B cell (primary cell): ENCODE measurements around the gene SYNPR. TPM values are rescaled to one million over a fixed set of nuclear protein-coding genes. Genes with fewer than 3 reads are reported as not detected.

Experiments used
- ATAC-seq: fragments of 200-7000 bp; cut with Tn5 transposase; one replicate; pipeline ENCODE4 v1.10.0; 2021; ENCODE audit warnings: low read depth, mild to moderate bottlenecking, moderate number of reproducible peaks, moderate library complexity
- CTCF ChIA-PET: fragments of 350-600 bp; sonication (Branson Sonifier 250); formaldehyde crosslinking; loops from one replicate; lab custom pipeline; 2021; ENCODE audit warnings: antibody characterized with exemption, inconsistent platforms; lab: Charles Lee
- POLR2A ChIA-PET: fragments of 350-600 bp; sonication (Branson Sonifier 250); formaldehyde crosslinking; loops from one replicate; lab custom pipeline; 2021; ENCODE audit warnings: antibody characterized with exemption; lab: Charles Lee
- DNase-seq: peaks from one replicate; pipeline ENCODE4 v3.0.0; 2013
- H2AFZ ChIP-seq: 2 replicates; pipeline ENCODE4 v1.6.1; 2012; ENCODE audit warnings: mild to moderate bottlenecking, low read depth, low read length; ENCODE audit not compliant: insufficient read depth, poor library complexity, severe bottlenecking
- H3K27ac ChIP-seq, 2 donors: 1 replicate in 1 of 2; 2 replicates in 1 of 2; pipeline ENCODE4 v1.5.1; 2012 to 2013; ENCODE audit warnings: low read length in 2 of 2, mild to moderate bottlenecking in 2 of 2, moderate library complexity in 1 of 2
- H3K27me3 ChIP-seq, 4 experiments: fragments of 200-600 bp in 1 of 4; sonication (generic) in 1 of 4; replicated peaks in 1 of 4; 1 replicate in 2 of 4; 2 replicates in 2 of 4; pipeline versions ENCODE4 v1.6.1 to v1.7.0; 2013 to 2016; ENCODE audit warnings: low read length in 3 of 4, mild to moderate bottlenecking in 2 of 4, mixed read lengths in 1 of 4, moderate library complexity in 1 of 4; ENCODE audit not compliant: insufficient read depth in 4 of 4, control insufficient read depth in 3 of 4; ENCODE audit errors: control extremely low read depth in 1 of 4
- H3K36me3 ChIP-seq, 2 experiments: replicated peaks in 1 of 2; 1 replicate in 1 of 2; 2 replicates in 1 of 2; pipeline versions ENCODE4 v1.6.1 to v1.7.1; 2013; ENCODE audit warnings: low read length in 1 of 2; ENCODE audit not compliant: insufficient read depth in 2 of 2, control insufficient read depth in 1 of 2; ENCODE audit errors: control extremely low read depth in 1 of 2, extremely low read depth in 1 of 2
- H3K4me1 ChIP-seq, 2 donors: fragments of 200-600 bp in 1 of 2; sonication (generic) in 1 of 2; 1 replicate in 1 of 2; 2 replicates in 1 of 2; pipeline versions ENCODE4 v1.5.1 to v1.6.1; 2013 to 2017; ENCODE audit warnings: low read length in 2 of 2; ENCODE audit not compliant: control insufficient read depth in 2 of 2, insufficient read depth in 2 of 2
- H3K4me2 ChIP-seq: replicated peaks from 2 replicates; pipeline ENCODE3; 2012; ENCODE audit warnings: mild to moderate bottlenecking, low read depth, low read length; ENCODE audit not compliant: poor library complexity, severe bottlenecking
- H3K4me3 ChIP-seq, 5 experiments: fragments of 200-600 bp in 1 of 5; sonication (generic) in 1 of 5; 1 replicate in 3 of 5; 2 replicates in 2 of 5; pipeline versions ENCODE4 v1.5.1 to v1.7.0; 2011 to 2016; ENCODE audit warnings: low read length in 4 of 5, mild to moderate bottlenecking in 4 of 5, low read depth in 2 of 5, control low read depth in 1 of 5, moderate library complexity in 1 of 5; ENCODE audit not compliant: insufficient read depth in 1 of 5; ENCODE audit errors: control extremely low read depth in 1 of 5, extremely low read depth in 1 of 5
- H3K79me2 ChIP-seq: fragments of 200-600 bp; sonication (generic); one replicate; pipeline ENCODE4 v1.6.0; 2016; ENCODE audit warnings: low read length; ENCODE audit not compliant: control insufficient read depth, insufficient read depth
- H3K9ac ChIP-seq: fragments of 200-600 bp; sonication (generic); 2 replicates; pipeline ENCODE4 v1.6.1; 2017; ENCODE audit warnings: mild to moderate bottlenecking, low read length, moderate library complexity
- H3K9me3 ChIP-seq, 3 donors: one replicate each; pipeline versions ENCODE4 v1.6.1 to v1.7.1; 2013; ENCODE audit warnings: low read length in 2 of 3; ENCODE audit not compliant: control insufficient read depth in 2 of 3, insufficient read depth in 1 of 3; ENCODE audit errors: control extremely low read depth in 1 of 3
- H4K20me1 ChIP-seq: 2 replicates; pipeline ENCODE4 v1.6.0; 2012; ENCODE audit warnings: mild to moderate bottlenecking, low read length; ENCODE audit not compliant: insufficient read depth, control insufficient read depth, poor library complexity, severe bottlenecking
- H3K27ac Mint-ChIP-seq: one replicate; pipeline ENCODE4 v1.8.0; 2021; ENCODE audit warnings: mixed read lengths
- H3K27me3 Mint-ChIP-seq: one replicate; pipeline ENCODE4 v1.8.0; 2021; ENCODE audit warnings: mixed read lengths
- H3K4me1 Mint-ChIP-seq: one replicate; pipeline ENCODE4 v1.8.0; 2021; ENCODE audit warnings: mixed read lengths
- H3K4me3 Mint-ChIP-seq: one replicate; pipeline ENCODE4 v1.8.0; 2021; ENCODE audit warnings: mixed read lengths
- H3K9me3 Mint-ChIP-seq: one replicate; pipeline ENCODE4 v1.8.0; 2022; ENCODE audit warnings: mixed read lengths; ENCODE audit not compliant: insufficient read depth
- CTCF ChIP-seq: fragments of 200-600 bp; IDR thresholded peaks from one replicate; pipeline ENCODE4 v1.8.0; 2022; ENCODE audit warnings: antibody characterized with exemption, mild to moderate bottlenecking
- EZH2 ChIP-seq: IDR thresholded peaks from 2 replicates; pipeline ENCODE4 v1.6.1; 2012; ENCODE audit warnings: borderline replicate concordance, low read depth, mild to moderate bottlenecking, moderate library complexity, low read length; ENCODE audit not compliant: insufficient read depth, poor library complexity, severe bottlenecking
- WGBS: methylation state at CpG from one replicate; pipeline ENCODE4 v1.1.5; 2013; ENCODE audit warnings: missing lambda C conversion rate; ENCODE audit not compliant: insufficient coverage; 5-methylcytosine and 5-hydroxymethylcytosine counted together
- intact Hi-C: fragments of 100-400 bp; cut with micrococcal nuclease; formaldehyde crosslinking; loops from one replicate; pipeline ENCODE4 v1.10.0; 2022
- polyA plus RNA-seq: library from polyadenylated mRNA; depleted of rRNA; stranded (reverse); fragments of >200 nt; gene quantifications from 2 replicates; pipeline ENCODE4 v1.2.3, GENCODE V29; 2012
- total RNA-seq, 2 donors: library from RNA; stranded (reverse); fragments of 120-200 nt in 1 of 2; gene quantifications; 1 replicate in 1 of 2; 2 replicates in 1 of 2; pipeline versions ENCODE4 v1.2.3 to v1.2.4, GENCODE V29; 2013 to 2022

SYNPR gene
- total and polyA plus RNA-seq, 2 donors (not counting 1 experiment from before 2014, with no cell fraction given): not detected

DNA sequence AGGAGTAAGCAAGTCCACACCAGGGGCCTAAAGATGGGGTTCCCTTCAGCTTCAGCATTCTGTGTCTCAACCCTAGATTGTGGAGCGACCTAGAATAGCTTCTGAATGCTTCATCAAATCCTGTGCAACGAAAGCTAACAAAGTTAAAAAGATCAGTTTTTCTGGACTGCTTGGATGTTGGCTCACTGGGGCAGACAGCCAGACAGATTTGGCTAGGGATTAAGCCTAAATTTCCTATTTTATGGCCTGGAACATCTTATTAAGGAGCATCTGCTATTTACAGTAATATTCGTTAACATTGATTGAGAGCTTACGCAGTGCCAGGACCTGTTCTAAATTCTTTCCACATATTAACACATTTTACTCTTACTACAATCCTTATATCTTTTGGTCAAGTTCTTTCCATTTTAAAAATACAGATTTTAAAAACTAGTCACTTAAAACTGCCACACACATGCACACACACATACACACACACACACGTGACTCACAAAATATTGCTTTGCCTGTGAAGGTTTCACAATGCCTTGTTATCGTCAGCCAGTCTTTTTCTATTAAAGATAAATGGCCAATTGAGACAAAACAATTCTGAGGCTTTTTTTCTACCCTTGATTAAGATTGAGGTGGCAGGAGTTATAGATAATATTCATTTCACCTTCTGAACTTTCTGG, 201.0 kb downstream of the SYNPR start:
- WGBS: 77% methylated on average over 3 of the region's 6 CpGs
- no peaks in the 10 kb centered on the region for H3K27me3 Mint-ChIP-seq
- no peaks in the 10 kb centered on the region for H3K9me3 Mint-ChIP-seq
- TF ChIP-seq CTCF (no peak), EZH2 (no peak)
- intact Hi-C loops: no loop called here
- no peak for DNase-seq
- Histone ChIP-seq H3K9ac (no peak overlapping the region), H3K27ac (no peak overlapping the region), H3K27me3 (no peaks in the 10 kb centered on the region), H3K36me3 (no peaks in the 10 kb centered on the region), H3K4me1 (no peaks in the 10 kb centered on the region), H3K4me2 (no peak overlapping the region), H3K79me2 (no peaks in the 10 kb centered on the region), H3K4me3 (no peak overlapping the region), H3K9me3 (peaks cover 0 to 6% (median 0%) of the 10 kb centered on the region in 3 donors), H4K20me1 (no peaks in the 10 kb centered on the region), H2AFZ (no peak overlapping the region)
- POLR2A ChIA-PET: no interaction called here
- H3K4me3 Mint-ChIP-seq: no peak overlapping the region
- H3K4me1 Mint-ChIP-seq: no peaks in the 10 kb centered on the region
- CTCF ChIA-PET: no interaction called here
- no peak overlapping the region for H3K27ac Mint-ChIP-seq
- no peak for ATAC-seq

DNA sequence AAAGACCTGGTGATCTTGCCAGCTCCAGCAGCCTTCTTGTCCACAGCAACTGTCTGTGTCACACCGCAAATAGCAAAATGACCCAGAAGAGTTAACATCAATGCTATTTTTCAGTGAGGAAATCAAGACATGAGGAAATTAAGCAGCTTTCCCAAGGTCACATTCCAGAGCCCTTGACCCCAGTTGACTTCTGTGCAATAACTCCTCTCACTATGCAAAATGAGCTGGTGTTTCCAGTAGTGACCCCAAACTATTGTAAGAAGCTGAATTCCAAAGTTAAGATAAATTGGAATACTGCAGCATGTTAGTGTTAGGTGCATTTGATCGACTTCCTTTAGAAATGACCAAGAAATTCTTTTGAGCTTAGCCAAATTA, 201.5 kb downstream of the SYNPR start:
- no peaks in the 10 kb centered on the region for H4K20me1 ChIP-seq
- H3K27me3 ChIP-seq: no peaks in the 10 kb centered on the region
- no peak overlapping the region for H3K4me3 Mint-ChIP-seq
- no peak overlapping the region for H3K27ac Mint-ChIP-seq
- ChIA-PET CTCF (no interaction called here), POLR2A (no interaction called here)
- H3K4me2 ChIP-seq: no peak overlapping the region
- no peak overlapping the region for H3K4me3 ChIP-seq
- H3K9ac ChIP-seq: no peak overlapping the region
- no peaks in the 10 kb centered on the region for H3K4me1 ChIP-seq
- no peak for TF ChIP-seq CTCF
- no peak for TF ChIP-seq EZH2
- intact Hi-C loops: no loop called here
- no peaks in the 10 kb centered on the region for H3K27me3 Mint-ChIP-seq
- no peaks in the 10 kb centered on the region for H3K79me2 ChIP-seq
- no peak for DNase-seq
- H3K27ac ChIP-seq: no peak overlapping the region
- H3K9me3 Mint-ChIP-seq: no peaks in the 10 kb centered on the region
- no peaks in the 10 kb centered on the region for H3K4me1 Mint-ChIP-seq
- peaks cover 0 to 6% (median 0%) of the 10 kb centered on the region in 3 donors for H3K9me3 ChIP-seq
- no peaks in the 10 kb centered on the region for H3K36me3 ChIP-seq
- H2AFZ ChIP-seq: no peak overlapping the region
- ATAC-seq: no peak
- WGBS: no CpG with 5 or more reads among the region's 2 CpGs
